HEK293T (cell line): ENCODE results near the gene TMTC2.

Experiments used
- ARNT ChIP-seq: fragments of 450-650 bp; IDR thresholded peaks from 2 replicates; pipeline ENCODE4 v1.6.1; 2017; ENCODE audit warnings: mild to moderate bottlenecking
- BHLHE40 ChIP-seq: fragments of 450-650 bp; IDR thresholded peaks from 2 replicates; pipeline ENCODE4 v1.6.1; 2016; ENCODE audit warnings: mild to moderate bottlenecking, moderate library complexity, borderline replicate concordance
- ELF4 ChIP-seq: fragments of 450-650 bp; IDR thresholded peaks from 2 replicates; pipeline ENCODE4 v1.6.1; 2017; ENCODE audit warnings: antibody characterized with exemption
- FOXA1 ChIP-seq: fragments of 450-650 bp; IDR thresholded peaks from 2 replicates; pipeline ENCODE4 v1.6.1; 2016; ENCODE audit warnings: mild to moderate bottlenecking
- FOXM1 ChIP-seq: fragments of 450-650 bp; IDR thresholded peaks from 2 replicates; pipeline ENCODE4 v1.6.1; 2017; ENCODE audit warnings: mild to moderate bottlenecking, borderline replicate concordance
- HDGF ChIP-seq: fragments of 450-650 bp; IDR thresholded peaks from 2 replicates; pipeline ENCODE4 v1.6.1; 2017; ENCODE audit warnings: antibody characterized with exemption, borderline replicate concordance
- LEF1 ChIP-seq: fragments of 450-650 bp; IDR thresholded peaks from 2 replicates; pipeline ENCODE4 v1.6.1; 2017; ENCODE audit warnings: mild to moderate bottlenecking, borderline replicate concordance
- NFRKB ChIP-seq: fragments of 450-650 bp; IDR thresholded peaks from 2 replicates; pipeline ENCODE4 v1.6.1; 2016; ENCODE audit warnings: mild to moderate bottlenecking, moderate library complexity
- SUZ12 ChIP-seq: fragments of 450-650 bp; IDR thresholded peaks from 2 replicates; pipeline ENCODE4 v1.6.1; 2016; ENCODE audit warnings: mild to moderate bottlenecking
- TARDBP ChIP-seq: fragments of 450-650 bp; IDR thresholded peaks from 2 replicates; pipeline ENCODE4 v1.6.1; 2016
- ZNF384 ChIP-seq: fragments of 450-650 bp; IDR thresholded peaks from 2 replicates; pipeline ENCODE4 v1.6.1; 2016

GRCh38 chr12:82838827-82839226, 152.1 kb downstream of the TMTC2 start:
- TF ChIP-seq ZNF384: no peak
- no peak for TF ChIP-seq FOXA1
- no peak for TF ChIP-seq BHLHE40
- TF ChIP-seq ELF4: no peak
- no peak for TF ChIP-seq HDGF
- no peak for TF ChIP-seq LEF1
- no peak for TF ChIP-seq NFRKB
- no peak for TF ChIP-seq TARDBP
- no peak for TF ChIP-seq FOXM1
- no peak for TF ChIP-seq ARNT
- TF ChIP-seq SUZ12: no peak
